BLaER1 treated with 17β-estradiol and CSF1 and Interleukin-3, amounts not matched to agents 10 nM and 100 nM (cell line): Measurements from ENCODE around the gene TTC22.
A peak's percentile ranks its signal among the peaks of the same experiment; 100 is the strongest.

Experiments used
- H3K27ac ChIP-seq, 11 experiments: shearing (Covaris generic); formaldehyde crosslinking; 2 replicates each; pipeline ENCODE4 v1.8.1; 2022
- H3K27me3 ChIP-seq, 11 experiments: shearing (Covaris generic); formaldehyde crosslinking; 2 replicates each; pipeline ENCODE4 v1.8.1; 2022
- H3K36me3 ChIP-seq, 11 experiments: shearing (Covaris generic); formaldehyde crosslinking; 2 replicates each; pipeline ENCODE4 v1.8.1; 2022
- H3K4me1 ChIP-seq, 10 experiments: shearing (Covaris generic); formaldehyde crosslinking; 2 replicates each; pipeline ENCODE4 v1.8.1; 2022
- H3K4me2 ChIP-seq, 11 experiments: shearing (Covaris generic); formaldehyde crosslinking; 2 replicates each; pipeline ENCODE4 v1.8.1; 2022
- H3K4me3 ChIP-seq, 10 experiments: shearing (Covaris generic); formaldehyde crosslinking; 2 replicates each; pipeline ENCODE4 v1.8.1; 2022
- H3K9ac ChIP-seq, 11 experiments: shearing (Covaris generic); formaldehyde crosslinking; 2 replicates each; pipeline ENCODE4 v1.8.1; 2022
- H3K9me3 ChIP-seq, 11 experiments: shearing (Covaris generic); formaldehyde crosslinking; replicated peaks in 1 of 11; 2 replicates each; pipeline ENCODE4 v1.8.1; 2022
- H4K20me1 ChIP-seq, 11 experiments: shearing (Covaris generic); formaldehyde crosslinking; 2 replicates each; pipeline ENCODE4 v1.8.1; 2022
- Cebpa-rat ChIP-seq, 11 experiments: shearing (Covaris generic); IDR thresholded peaks; 2 replicates each; pipeline ENCODE4 v1.8.1; 2022

Gene TTC22

DNA sequence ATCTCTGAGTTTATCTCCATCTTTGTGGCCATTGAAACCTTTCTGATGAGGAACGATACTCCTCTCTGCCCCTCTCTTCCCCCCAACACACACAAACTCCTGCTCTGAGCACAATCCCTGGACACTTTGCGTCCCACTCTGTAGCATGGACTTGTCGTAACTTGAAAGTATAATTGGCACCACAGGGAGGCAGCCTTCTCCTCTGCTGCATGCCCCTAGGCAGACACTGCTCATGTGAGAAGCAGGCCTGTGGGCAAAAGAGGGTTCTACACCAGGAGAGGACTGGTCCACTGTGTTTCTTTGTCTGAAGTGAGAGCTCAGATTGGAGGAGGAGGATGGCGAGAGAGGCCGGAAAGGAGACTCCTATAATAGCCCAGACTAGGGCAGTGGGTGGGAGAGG, 33.0 kb downstream of the TTC22 start:
- Histone ChIP-seq H3K4me3 (no peak overlapping the region), H3K9me3 (no peaks in the 10 kb centered on the region), H3K27ac (no peak overlapping the region), H4K20me1 (no peaks in the 10 kb centered on the region), H3K4me2 (no peak overlapping the region), H3K36me3 (no peaks in the 10 kb centered on the region), H3K4me1 (peaks cover 13 to 21% (median 18%) of the 10 kb centered on the region in 10 experiments), H3K27me3 (no peaks in the 10 kb centered on the region), H3K9ac (no peak overlapping the region)
- TF ChIP-seq Cebpa-rat (IDR thresholded peaks at IDR 0.05) = no peak

DNA sequence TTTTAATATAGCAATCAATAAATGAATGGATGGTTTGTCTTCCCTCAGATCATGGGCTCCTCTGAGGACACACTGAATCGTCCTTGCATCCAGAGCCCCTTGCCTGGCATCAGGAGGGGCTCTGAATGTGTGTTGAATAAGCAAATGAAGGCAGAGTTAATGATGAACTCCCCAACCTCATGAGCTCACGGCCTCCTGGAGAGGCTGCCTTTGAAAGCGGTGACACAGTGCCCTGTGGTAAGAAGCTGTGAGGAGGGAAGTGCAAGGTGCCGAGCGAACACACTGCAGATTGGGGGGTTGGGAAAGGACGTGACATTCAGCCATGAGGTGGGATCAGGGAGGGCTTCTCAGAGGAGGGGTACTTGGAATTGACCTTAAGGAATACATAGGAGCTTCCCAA, 33.6 kb downstream of the TTC22 start:
- no peak overlapping the region for H3K4me2 ChIP-seq
- no peaks in the 10 kb centered on the region for H3K9me3 ChIP-seq
- no peak overlapping the region for H3K9ac ChIP-seq
- H3K4me3 ChIP-seq = no peak overlapping the region
- H3K27ac ChIP-seq = no peak overlapping the region
- H3K27me3 ChIP-seq = no peaks in the 10 kb centered on the region
- peaks cover 17 to 25% (median 23%) of the 10 kb centered on the region in 10 experiments for H3K4me1 ChIP-seq
- no peaks in the 10 kb centered on the region for H4K20me1 ChIP-seq
- H3K36me3 ChIP-seq = no peaks in the 10 kb centered on the region
- TF ChIP-seq Cebpa-rat (IDR thresholded peaks at IDR 0.05) = no peak

DNA sequence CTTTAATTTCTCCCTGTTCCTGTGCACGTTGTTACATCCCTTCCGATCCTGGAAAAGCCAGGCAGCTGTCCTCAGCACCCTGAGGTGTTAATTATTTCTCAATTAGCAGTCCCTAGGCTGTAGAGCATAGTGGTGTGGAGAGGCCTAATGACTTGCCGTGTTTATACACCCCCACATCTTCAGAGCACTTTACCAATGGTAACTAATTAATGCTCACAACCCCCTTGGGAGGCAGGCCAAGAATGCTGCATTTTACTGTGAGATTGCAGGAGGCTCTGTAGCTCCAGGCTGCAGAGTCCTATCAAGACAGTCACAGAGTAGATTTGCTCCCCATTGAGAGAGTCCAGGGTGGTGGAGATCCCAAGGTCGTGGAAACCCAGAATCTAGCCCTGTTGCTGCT, 34.4 kb downstream of the TTC22 start:
- no peaks in the 10 kb centered on the region for H3K9me3 ChIP-seq
- H3K27me3 ChIP-seq = no peaks in the 10 kb centered on the region
- no peak overlapping the region for H3K4me2 ChIP-seq
- no peak overlapping the region for H3K4me3 ChIP-seq
- no peak for TF ChIP-seq Cebpa-rat (IDR thresholded peaks at IDR 0.05)
- no peak overlapping the region for H3K9ac ChIP-seq
- H3K36me3 ChIP-seq = no peaks in the 10 kb centered on the region
- peaks cover 17 to 27% (median 23%) of the 10 kb centered on the region in 10 experiments for H3K4me1 ChIP-seq
- H3K27ac ChIP-seq = no peak overlapping the region
- H4K20me1 ChIP-seq = no peaks in the 10 kb centered on the region

DNA sequence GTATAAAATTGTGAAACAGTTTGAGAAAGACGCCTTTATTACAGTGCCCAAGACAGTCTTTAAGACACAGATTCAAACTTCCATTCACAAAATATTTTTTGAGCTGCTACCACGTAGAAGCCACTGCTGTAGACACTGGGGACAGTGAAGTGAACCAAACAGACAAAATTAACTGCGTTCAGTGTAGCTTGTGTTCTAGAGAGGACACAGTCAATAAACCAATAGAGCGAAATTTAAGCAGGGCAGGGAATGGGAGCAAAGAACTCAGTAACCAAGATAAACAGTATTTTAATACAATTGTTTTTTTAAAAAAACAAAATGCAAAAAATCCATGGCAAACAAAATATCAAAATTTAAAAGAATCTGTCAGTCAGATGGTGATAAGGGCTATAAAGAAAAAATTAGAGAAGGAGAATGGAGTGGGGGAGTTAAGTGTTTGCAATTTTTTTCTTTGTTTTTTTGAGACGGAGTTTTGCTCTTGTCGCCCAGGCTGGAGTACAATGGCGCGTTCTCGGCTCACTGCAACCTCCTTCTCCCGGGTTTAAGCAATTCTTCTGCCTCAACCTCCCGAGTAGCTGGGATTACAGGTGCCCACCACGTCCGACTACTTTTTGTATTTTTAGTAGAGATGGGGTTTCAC, 36.1 kb downstream of the TTC22 start:
- Histone ChIP-seq H4K20me1 (no peaks in the 10 kb centered on the region), H3K4me2 (peak overlapping the region; percentile 54 to 75 (median 69)), H3K27me3 (no peaks in the 10 kb centered on the region), H3K4me3 (peak overlapping the region; percentile 60 to 88 (median 82)), H3K36me3 (no peaks in the 10 kb centered on the region), H3K4me1 (peaks cover 17 to 27% (median 23%) of the 10 kb centered on the region in 10 experiments), H3K27ac (peak overlapping the region in 4 of 11 experiments; percentile 21 to 88 (median 49); a peak in 7 of 22 replicates), H3K9me3 (no peaks in the 10 kb centered on the region), H3K9ac (peak overlapping the region in 9 of 11 experiments; percentile 26 to 91 (median 53); a peak in 14 of 22 replicates)
- TF ChIP-seq Cebpa-rat (IDR thresholded peaks at IDR 0.05) = no peak

DNA sequence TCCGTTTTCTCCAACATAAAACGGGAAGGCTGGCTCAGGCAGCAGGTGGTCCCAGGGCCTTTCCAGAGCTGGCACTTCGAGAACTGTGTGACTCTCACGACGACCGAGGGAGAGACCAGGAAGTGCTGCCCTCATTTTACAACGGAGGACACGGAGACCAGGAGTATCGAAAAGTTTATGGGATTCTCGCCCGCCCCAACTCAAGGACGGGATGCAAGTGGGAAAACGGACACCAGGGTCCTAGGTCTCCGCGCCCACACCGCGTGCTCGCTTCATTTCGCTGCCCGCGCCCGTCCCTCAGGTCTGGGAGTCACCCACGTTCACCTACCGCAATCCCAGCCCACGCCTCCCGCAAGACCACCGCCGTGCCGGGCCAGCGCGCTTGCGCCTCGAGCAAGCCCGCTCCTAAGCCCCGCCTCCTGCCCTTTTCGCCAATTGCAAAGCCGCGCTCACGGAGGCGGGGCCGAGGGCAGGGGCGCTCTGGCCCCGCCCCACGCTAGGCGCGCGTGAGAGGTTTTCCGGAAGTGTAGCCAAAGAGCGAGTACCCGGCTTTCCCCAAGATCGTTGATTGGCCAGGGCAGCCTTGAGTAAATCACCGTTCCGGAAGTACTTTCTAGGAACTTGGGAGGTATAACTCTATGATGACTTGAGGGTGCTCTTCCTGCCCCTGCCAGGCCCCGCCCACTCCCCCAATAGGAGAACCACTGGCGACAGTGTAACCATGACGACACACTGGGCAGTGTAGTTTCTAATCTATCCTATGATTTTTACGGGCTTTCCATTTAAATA, 36.8 kb downstream of the TTC22 start, which contains the start of gene PARS2:
Gene PARS2 (minus strand): TSS at position 391 of the 789 bp plus-strand sequence. CDS start 5,362 bp downstream, outside the sequence.
- Histone ChIP-seq H3K27me3 (no peaks in the 10 kb centered on the region), H3K4me2 (peak within 1 kb of the TSS; percentile 75 to 96 (median 88)), H3K4me3 (peak within 1 kb of the TSS; percentile 66 to 94 (median 86)), H3K36me3 (peaks cover 0 to 1% (median under 1%) of the 10 kb centered on the region in 11 experiments; a peak in 5 of 22 replicates), H3K27ac (peak within 1 kb of the TSS; percentile 73 to 97 (median 88)), H4K20me1 (no peaks in the 10 kb centered on the region), H3K9me3 (no peaks in the 10 kb centered on the region), H3K4me1 (peaks cover 17 to 27% (median 23%) of the 10 kb centered on the region in 10 experiments), H3K9ac (peak within 1 kb of the TSS; percentile 86 to 97 (median 90))
- no peak for TF ChIP-seq Cebpa-rat (IDR thresholded peaks at IDR 0.05)

DNA sequence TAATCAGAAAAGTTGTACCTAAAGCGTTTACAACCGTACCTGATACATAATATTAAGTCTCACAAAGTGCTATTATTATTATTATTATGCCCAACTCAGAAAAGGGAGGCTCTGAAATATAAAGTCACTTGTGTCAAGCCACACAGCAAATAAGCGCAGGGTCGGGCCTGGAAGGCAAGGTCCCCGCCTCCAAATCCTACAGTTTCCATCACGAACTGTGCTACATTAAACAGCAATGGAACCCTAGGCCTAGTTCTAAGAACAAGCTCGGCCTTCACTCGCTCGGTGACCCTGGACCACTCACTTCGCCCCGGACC, 37.3 kb downstream of the TTC22 start:
- Histone ChIP-seq H3K4me2 (peak overlapping the region; percentile 75 to 96 (median 88)), H3K27ac (peak overlapping the region; percentile 73 to 97 (median 88)), H4K20me1 (peaks cover 0 to 5% (median 0%) of the 10 kb centered on the region in 11 experiments; a peak in 1 of 22 replicates), H3K4me3 (peak overlapping the region; percentile 66 to 94 (median 86)), H3K9me3 (no peaks in the 10 kb centered on the region), H3K9ac (peak overlapping the region; percentile 86 to 97 (median 90)), H3K4me1 (peaks cover 17 to 27% (median 23%) of the 10 kb centered on the region in 10 experiments), H3K36me3 (peaks cover 3 to 7% (median 6%) of the 10 kb centered on the region in 11 experiments; a peak in 21 of 22 replicates), H3K27me3 (no peaks in the 10 kb centered on the region)
- TF ChIP-seq Cebpa-rat (IDR thresholded peaks at IDR 0.05) = no peak

DNA sequence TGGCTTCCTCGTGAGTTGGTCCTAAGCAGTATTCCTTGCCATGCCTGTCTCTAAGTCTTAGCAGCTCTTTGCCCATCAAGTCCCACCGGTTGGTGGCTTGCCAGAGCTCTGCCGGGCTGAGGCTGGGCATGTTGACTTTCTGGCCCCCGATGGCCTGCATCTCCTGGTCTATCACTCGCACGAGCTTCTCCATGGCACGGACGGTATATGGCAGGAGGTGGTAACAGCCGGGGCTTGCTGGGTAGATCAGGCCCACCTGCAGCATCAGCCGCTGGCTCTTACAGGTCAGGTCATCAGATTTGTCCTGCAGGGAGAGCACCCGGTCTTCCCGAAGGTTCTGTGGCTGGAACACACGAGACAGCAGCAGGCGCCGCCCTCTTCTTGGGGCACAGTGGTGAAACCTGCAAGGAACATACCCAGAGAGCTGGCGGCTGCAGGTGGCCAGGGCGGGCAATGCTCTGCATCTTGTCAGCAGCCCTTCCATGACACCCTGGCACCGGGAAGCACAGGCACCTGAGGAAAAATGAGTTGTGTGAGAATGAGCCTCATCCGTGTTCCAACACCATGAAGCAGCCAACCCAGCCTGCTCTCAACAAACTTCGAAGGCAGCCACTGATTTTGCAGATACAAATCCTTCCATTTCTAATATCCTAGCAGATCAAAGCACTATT, 42.3 kb downstream of the TTC22 start:
- no peaks in the 10 kb centered on the region for H3K27me3 ChIP-seq
- no peak overlapping the region for H3K4me2 ChIP-seq
- H3K9ac ChIP-seq = no peak overlapping the region
- H3K36me3 ChIP-seq = peaks cover 25 to 41% (median 34%) of the 10 kb centered on the region in 11 experiments
- peaks cover 0 to 13% (median 0%) of the 10 kb centered on the region in 11 experiments; a peak in 4 of 22 replicates for H4K20me1 ChIP-seq
- H3K4me1 ChIP-seq = peaks cover 10 to 13% (median 11%) of the 10 kb centered on the region in 10 experiments; a peak in 19 of 20 replicates
- H3K27ac ChIP-seq = no peak overlapping the region
- no peak for TF ChIP-seq Cebpa-rat (IDR thresholded peaks at IDR 0.05)
- no peaks in the 10 kb centered on the region for H3K9me3 ChIP-seq
- no peak overlapping the region for H3K4me3 ChIP-seq

DNA sequence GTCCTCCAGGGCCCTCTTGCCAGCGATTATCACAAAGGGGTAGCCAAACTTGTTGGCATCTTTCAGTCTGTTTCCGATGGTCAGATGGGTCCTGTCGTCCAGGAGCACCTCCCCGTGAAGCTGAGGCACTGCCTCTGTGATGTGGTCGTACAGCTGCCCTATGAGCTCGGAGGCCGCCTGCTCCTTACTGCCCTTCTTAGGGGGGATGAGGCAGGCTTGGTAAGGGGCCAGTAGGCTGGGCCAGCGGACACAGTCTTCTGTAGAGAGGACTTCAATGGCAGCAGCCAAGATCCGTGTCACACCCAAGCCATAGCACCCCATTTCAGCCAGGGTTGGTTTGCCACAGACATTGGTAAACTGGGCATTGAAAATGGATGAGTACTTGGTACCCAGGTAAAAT, 43.3 kb downstream of the TTC22 start:
- H3K4me1 ChIP-seq = peaks cover under 1 to 5% (median 2%) of the 10 kb centered on the region in 10 experiments; a peak in 15 of 20 replicates
- TF ChIP-seq Cebpa-rat (IDR thresholded peaks at IDR 0.05) = no peak
- no peak overlapping the region for H3K4me2 ChIP-seq
- H4K20me1 ChIP-seq = peaks cover 0 to 13% (median 0%) of the 10 kb centered on the region in 11 experiments; a peak in 4 of 22 replicates
- no peak overlapping the region for H3K27ac ChIP-seq
- no peaks in the 10 kb centered on the region for H3K27me3 ChIP-seq
- no peak overlapping the region for H3K4me3 ChIP-seq
- no peak overlapping the region for H3K9ac ChIP-seq
- no peaks in the 10 kb centered on the region for H3K9me3 ChIP-seq
- peaks cover 25 to 41% (median 34%) of the 10 kb centered on the region in 11 experiments for H3K36me3 ChIP-seq
